Endothelial cell of umbilical vein (primary cell): ENCODE measurements around the gene TYROBP. TPM values are rescaled to one million over a fixed set of nuclear protein-coding genes. Genes with fewer than 3 reads are reported as not detected.

ENCODE experiments used
- BruUV-seq: library from RNA; stranded (reverse); fragments of 400-500 nt; replicated peaks from 2 replicates; lab custom pipeline; 2021; lab: Mats Ljungman, UMichigan
- CTCF ChIA-PET: fragments of 300-600, 350-600 bp; sonication (Branson Sonifier 250); formaldehyde crosslinking; loops from one replicate; lab custom pipeline; 2021; ENCODE audit warnings: antibody characterized with exemption, inconsistent platforms; lab: Charles Lee
- POLR2A ChIA-PET: fragments of 300-600, 350-600 bp; sonication (Branson Sonifier 250); formaldehyde crosslinking; loops from one replicate; lab custom pipeline; 2021; ENCODE audit warnings: antibody characterized with exemption, inconsistent platforms; lab: Charles Lee
- DNase-seq: peaks from one replicate; pipeline ENCODE4 v3.0.0-alpha.2; 2011; ENCODE audit warnings: low read depth, low spot score
- FAIRE-seq: peaks from 2 replicates; lab custom pipeline; 2011; peaks lifted over from hg19 to GRCh38; lab: Jason Lieb, UNC
- H2AFZ ChIP-seq: 2 replicates; pipeline ENCODE4 v1.6.0; 2012; ENCODE audit warnings: low read depth, low read length, control low read depth, inconsistent platforms
- H3K27ac ChIP-seq: 2 replicates; pipeline ENCODE4 v1.5.1; 2011; ENCODE audit warnings: low read depth, mild to moderate bottlenecking, control low read depth, low read length, moderate library complexity; ENCODE audit not compliant: insufficient read depth
- H3K27me3 ChIP-seq, 2 experiments: 2 replicates each; pipeline versions ENCODE4 v1.6.0 to v1.6.1; 2011; ENCODE audit warnings: low read length in 2 of 2, mixed read lengths in 1 of 2; ENCODE audit not compliant: control insufficient read depth in 2 of 2, insufficient read depth in 2 of 2
- H3K36me3 ChIP-seq, 2 experiments: 2 replicates in 1 of 2; 3 replicates in 1 of 2; pipeline ENCODE4 v1.5.1; 2011; ENCODE audit warnings: low read length in 2 of 2, mild to moderate bottlenecking in 1 of 2, moderate library complexity in 1 of 2; ENCODE audit not compliant: control insufficient read depth in 2 of 2, insufficient read depth in 2 of 2; ENCODE audit errors: extremely low read depth in 1 of 2
- H3K4me1 ChIP-seq: 3 replicates; pipeline ENCODE4 v1.5.1; 2011; ENCODE audit warnings: mild to moderate bottlenecking, low read length; ENCODE audit not compliant: control insufficient read depth, insufficient read depth; ENCODE audit errors: extremely low read depth
- H3K4me2 ChIP-seq: 2 replicates; pipeline ENCODE4 v1.6.1; 2011; ENCODE audit warnings: low read length, control low read depth, mixed read lengths; ENCODE audit not compliant: insufficient read depth
- H3K4me3 ChIP-seq, 3 experiments: fragments of 200-600 bp in 1 of 3; sonication (generic), shearing (Covaris generic) in 1 of 3; replicated peaks in 1 of 3; 2 replicates each; pipeline ENCODE4 v1.5.1; 2011 to 2016; ENCODE audit warnings: control low read depth in 3 of 3, low read length in 3 of 3, mild to moderate bottlenecking in 2 of 3, inconsistent platforms in 1 of 3, low read depth in 1 of 3, moderate library complexity in 1 of 3; ENCODE audit not compliant: insufficient read depth in 1 of 3
- H3K79me2 ChIP-seq: 2 replicates; pipeline ENCODE4 v1.6.0; 2012; ENCODE audit warnings: low read length, inconsistent platforms; ENCODE audit not compliant: control insufficient read depth, insufficient read depth
- H3K9ac ChIP-seq: replicated peaks from 2 replicates; pipeline ENCODE3; 2011; ENCODE audit warnings: low read length, control low read depth; ENCODE audit not compliant: insufficient read depth; ENCODE audit errors: extremely low read depth
- H3K9me1 ChIP-seq: replicated peaks from 3 replicates; pipeline ENCODE4 v1.6.0; 2011; ENCODE audit warnings: mild to moderate bottlenecking, low read length; ENCODE audit not compliant: control insufficient read depth, insufficient read depth; ENCODE audit errors: extremely low read depth
- H3K9me3 ChIP-seq: replicated peaks from 2 replicates; pipeline ENCODE4 v1.5.1; 2012; ENCODE audit warnings: low read length, inconsistent platforms; ENCODE audit not compliant: control insufficient read depth, insufficient read depth
- H4K20me1 ChIP-seq: replicated peaks from 2 replicates; pipeline ENCODE3; 2011; ENCODE audit warnings: mild to moderate bottlenecking, low read length; ENCODE audit not compliant: control insufficient read depth, insufficient read depth; ENCODE audit errors: extremely low read depth
- CTCF ChIP-seq, 2 donors: IDR thresholded peaks; 1 replicate in 1 of 2; 2 replicates in 1 of 2; pipeline ENCODE4 v1.5.1; 2011; ENCODE audit warnings: low read length in 2 of 2, mild to moderate bottlenecking in 2 of 2, moderate library complexity in 2 of 2, control low read depth in 1 of 2, inconsistent platforms in 1 of 2, low read depth in 1 of 2; ENCODE audit not compliant: insufficient read depth in 1 of 2; ENCODE audit errors: extremely low read depth in 1 of 2
- EZH2 ChIP-seq: IDR thresholded peaks from 2 replicates; pipeline ENCODE4 v1.6.1; 2012; ENCODE audit warnings: borderline replicate concordance, low read depth, mild to moderate bottlenecking, moderate library complexity, low read length, inconsistent platforms; ENCODE audit not compliant: severe bottlenecking
- FOS ChIP-seq: IDR thresholded peaks from 2 replicates; pipeline ENCODE4 v1.6.1; 2011; ENCODE audit warnings: mild to moderate bottlenecking, low read length, moderate library complexity, borderline replicate concordance; ENCODE audit not compliant: insufficient read depth
- JUN ChIP-seq: IDR thresholded peaks from 2 replicates; pipeline ENCODE4 v1.6.1; 2011; ENCODE audit warnings: borderline replicate concordance, low read depth; ENCODE audit not compliant: insufficient read length, insufficient read depth
- MAX ChIP-seq: IDR thresholded peaks from 2 replicates; pipeline ENCODE4 v1.6.1; 2011; ENCODE audit not compliant: insufficient read depth, insufficient read length
- MYC ChIP-seq: IDR thresholded peaks from one replicate; pipeline ENCODE4 v1.6.1; 2011; ENCODE audit warnings: mild to moderate bottlenecking, low read depth, low read length
- POLR2A ChIP-seq: IDR thresholded peaks from 2 replicates; pipeline ENCODE4 v1.6.1; 2012; ENCODE audit warnings: low read depth, mild to moderate bottlenecking, control low read depth, low read length
- POLR2AphosphoS5 ChIP-seq: IDR thresholded peaks from 2 replicates; pipeline ENCODE4 v1.6.1; 2012; ENCODE audit warnings: low read depth, mild to moderate bottlenecking, control low read depth, low read length, moderate library complexity; ENCODE audit not compliant: insufficient read depth
- dilution Hi-C: fragments of 300-500 bp; cut with MboI; formaldehyde crosslinking; loops from one replicate; pipeline ENCODE4 v1.15.0; 2019; ENCODE audit warnings: low sequenced_read_pairs; ENCODE audit not compliant: extremely low pct_ligation_motif_present
- intact Hi-C: fragments of 100-400 bp; cut with micrococcal nuclease; formaldehyde crosslinking; loops from one replicate; pipeline ENCODE4 v1.10.0; 2022
- polyA plus RNA-seq, 4 experiments: library from polyadenylated mRNA; depleted of rRNA in 3 of 4; stranded (reverse) in 3 of 4; unstranded in 1 of 4; fragments of >200 nt; gene quantifications; 2 replicates each; pipeline versions ENCODE4 v1.2.1 to v1.2.3, GENCODE V29; 2011 to 2012; ENCODE audit warnings: missing spikeins in 1 of 4
- total RNA-seq: library from RNA; stranded (reverse); gene quantifications from 2 replicates; pipeline ENCODE4 v1.2.3, GENCODE V29; 2021

Gene TYROBP
- total and polyA plus RNA-seq, 2 donors (not counting 3 experiments of a cell fraction or from before 2014, with no cell fraction given), result not detected

GRCh38 chr19:35885904-35886303 is 22.2 kb downstream of the TYROBP start:
- no peaks in the 10 kb centered on the region for H3K9me1 ChIP-seq
- dilution Hi-C loops, result no loop called here

More at GRCh38 chr19:35885904-35886303, 22.2 kb downstream of the TYROBP start:
- FAIRE-seq (no peak), DNase-seq (no peak)
- Histone ChIP-seq H3K27me3 (no peaks in the 10 kb centered on the region), H2AFZ (no peak overlapping the region), H3K36me3 (peaks cover 0 to 16% of the 10 kb centered on the region in 2 experiments), H4K20me1 (no peaks in the 10 kb centered on the region), H3K79me2 (no peaks in the 10 kb centered on the region), H3K4me3 (no peak overlapping the region), H3K4me1 (no peaks in the 10 kb centered on the region), H3K9me3 (no peaks in the 10 kb centered on the region), H3K9ac (no peak overlapping the region), H3K4me2 (no peak overlapping the region), H3K27ac (no peak overlapping the region)
- intact Hi-C loops, result no loop called here
- CTCF ChIA-PET, result interaction anchor here (1.9 kb wide), 1 partner anchor 45 kb away, joined by 5 read pairs; no protein-coding TSS in a partner anchor
- BruUV-seq, result no TSS peak
- POLR2A ChIA-PET, result no interaction called here
- TF ChIP-seq MAX (no peak), POLR2AphosphoS5 (no peak), CTCF (IDR thresholded peaks at IDR 0.05; ENCODE audit: extremely low read depth in 1 of 2, insufficient read depth in 1 of 2, low read depth in 1 of 2, low read length in 2 of 2) (no peak), MYC (no peak), EZH2 (no peak), POLR2A (no peak), JUN (no peak), FOS (no peak)
